Middle frontal gyrus (tissue), 1 donor: ENCODE data around the gene PCBP4.

Source experiments
- DNase-seq: peaks from one replicate; pipeline ENCODE4 v3.0.0-alpha.2; 2015; ENCODE audit warnings: low spot score; ENCODE audit errors: extremely low spot score

The PCBP4 gene

DNA sequence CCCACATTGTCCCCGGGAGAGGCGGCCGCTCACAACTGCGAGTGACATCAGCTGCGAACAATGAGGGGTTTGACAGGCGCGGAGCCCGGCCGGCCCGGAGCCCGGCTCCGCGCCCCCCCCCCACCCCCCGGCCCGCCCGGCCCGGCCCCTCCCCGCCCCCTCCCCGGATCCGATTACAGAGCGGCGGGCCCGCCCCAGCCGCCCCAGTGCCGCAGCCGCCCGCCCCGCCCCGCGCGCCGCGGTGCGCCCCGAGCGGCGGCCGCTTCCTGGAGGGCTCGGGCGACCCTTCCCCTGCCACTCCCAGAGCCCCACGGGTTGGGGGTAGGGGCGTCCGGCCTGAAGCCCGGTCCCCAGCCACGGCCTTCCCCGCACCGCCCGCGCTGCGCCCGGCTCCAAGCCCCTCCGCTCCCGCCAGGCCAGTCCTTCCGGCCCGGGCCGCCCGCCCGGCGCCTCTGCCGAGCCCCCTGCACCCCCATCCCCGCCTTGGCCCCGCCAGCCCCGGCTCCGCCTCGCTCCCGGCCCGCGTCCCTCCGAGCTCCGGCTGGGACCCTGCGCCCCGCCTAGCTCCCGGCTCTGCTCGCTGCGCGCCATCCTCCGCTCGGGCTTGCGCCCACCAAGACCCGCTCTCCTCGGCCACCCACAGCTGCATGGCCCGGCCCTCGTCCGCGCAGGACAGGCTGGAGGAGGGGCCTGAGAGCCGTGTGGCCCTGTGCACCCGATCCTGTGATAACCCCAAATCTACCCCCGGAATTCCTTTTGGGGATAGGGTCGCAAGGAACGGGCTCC is at the start of gene PCBP4:
Gene PCBP4, minus strand, starts transcription at position 71 of the 786 bp plus-strand sequence. CDS start 6,214 bp downstream, outside the sequence.
- peak; percentile 66 for DNase-seq

DNA sequence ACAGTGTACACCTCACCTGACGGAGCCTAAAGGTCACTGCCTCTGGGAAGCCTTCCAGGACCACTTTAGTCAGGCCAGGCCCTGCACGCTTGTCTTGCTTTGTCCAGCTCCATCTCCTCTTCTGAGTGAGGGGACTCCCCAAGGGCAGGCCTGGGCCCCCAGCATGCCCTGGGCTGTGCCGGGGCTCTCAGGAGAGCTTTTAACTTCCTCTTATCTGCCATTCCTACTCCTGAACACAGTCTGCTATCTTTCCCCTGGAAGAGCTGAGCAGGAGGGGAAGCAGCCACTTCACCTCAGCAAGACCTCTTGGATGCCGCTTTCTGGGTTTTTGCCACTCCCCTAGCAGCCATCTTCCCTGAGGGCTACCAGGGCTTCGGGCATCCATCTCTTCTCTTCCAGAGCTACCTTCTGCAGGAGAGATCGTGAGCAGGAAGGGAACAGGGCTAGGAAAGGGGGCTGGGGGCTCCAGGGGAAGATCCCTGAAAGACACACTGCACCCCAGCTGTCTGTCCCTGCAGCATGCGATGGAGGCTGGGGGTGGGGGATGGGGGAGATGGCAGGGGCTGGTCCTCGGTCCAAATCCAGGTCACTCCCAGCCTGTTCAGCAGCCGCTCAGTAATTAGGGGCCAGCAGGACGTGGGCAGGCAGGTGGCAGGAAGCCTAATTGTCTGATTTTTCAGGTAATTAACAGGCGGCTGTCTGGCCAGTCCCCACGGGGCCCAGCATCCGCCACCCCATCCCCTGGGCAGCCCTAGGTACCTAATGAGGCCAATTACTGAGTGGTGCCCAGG is 48.4 kb upstream of the PCBP4 start:
- DNase-seq, result no peak

DNA sequence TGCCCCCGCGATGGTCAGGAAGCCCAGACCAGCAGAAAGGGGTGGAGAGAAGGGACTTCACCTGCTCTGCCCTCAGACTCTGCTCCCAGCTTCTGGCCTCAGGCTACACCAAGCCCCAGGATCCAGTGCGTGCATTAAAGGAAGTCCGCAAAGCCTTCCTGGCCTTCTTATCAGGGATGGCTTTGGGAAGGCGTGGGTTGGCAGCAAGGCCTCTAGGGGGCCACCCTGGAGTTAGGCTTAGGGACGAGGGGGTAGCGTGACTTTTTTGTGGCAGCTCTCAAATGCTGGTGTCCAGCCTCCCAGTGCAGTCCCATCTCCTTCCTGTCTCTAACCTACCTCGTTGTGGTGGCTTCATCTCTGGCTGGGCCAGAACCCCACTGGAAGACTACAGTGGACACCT is 47.4 kb upstream of the PCBP4 start:
- no peak for DNase-seq

DNA sequence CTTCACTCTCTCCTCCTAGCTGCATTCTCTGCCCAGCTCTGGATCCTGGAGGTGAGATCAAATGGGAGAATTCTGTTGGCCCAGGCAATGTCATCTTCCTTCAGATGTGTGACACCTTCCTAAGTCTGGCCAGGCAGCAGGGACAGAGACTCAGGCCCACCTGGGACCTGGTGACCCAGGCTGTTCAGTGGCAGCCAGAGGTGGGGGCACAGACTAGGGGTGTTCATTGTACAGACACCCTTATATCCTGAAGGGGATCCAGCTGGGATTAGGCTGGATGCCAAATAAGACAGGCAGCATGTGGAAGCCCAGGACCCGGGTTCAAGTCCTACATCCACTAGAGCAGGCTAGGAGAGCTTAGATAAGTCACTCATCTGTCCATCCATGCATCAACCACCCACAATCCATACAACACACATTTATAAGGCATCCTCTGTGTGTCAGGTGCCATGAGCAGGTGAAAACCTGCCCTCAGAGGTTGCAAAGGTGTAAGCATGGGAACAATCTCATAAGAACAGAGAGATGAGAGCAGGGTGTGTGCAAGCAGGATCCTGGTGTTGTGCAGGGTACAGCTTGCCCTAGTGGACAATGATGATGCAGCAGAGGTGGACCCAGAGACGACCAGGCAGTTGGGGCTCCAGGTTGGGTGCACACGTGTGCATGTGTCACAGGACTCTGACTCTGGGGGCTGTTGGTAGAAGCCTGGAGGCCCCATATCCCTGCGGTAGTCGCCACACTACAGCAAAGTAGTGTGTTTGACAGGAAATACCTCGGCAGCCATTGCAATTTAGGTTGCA is 46.7 kb upstream of the PCBP4 start:
- no peak for DNase-seq

DNA sequence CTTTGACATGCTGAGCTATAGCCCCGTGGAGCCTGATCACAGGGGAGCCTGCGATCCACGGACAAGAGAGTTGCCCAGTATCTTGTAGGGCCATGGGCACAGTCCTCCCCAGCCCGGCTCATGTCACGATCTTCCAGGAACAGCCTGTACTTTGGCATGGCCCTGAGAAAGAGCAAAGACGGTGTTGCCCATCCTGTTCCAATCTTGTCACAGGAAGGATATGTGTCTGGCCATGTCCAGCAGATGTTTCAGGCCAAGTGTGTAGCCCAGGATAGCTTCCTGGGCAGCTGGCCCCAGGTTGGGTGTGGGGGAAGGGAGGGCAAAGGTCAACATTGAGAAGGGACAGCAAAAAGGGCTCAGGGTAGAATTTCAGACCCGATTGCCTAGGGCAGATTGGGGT is 45.4 kb upstream of the PCBP4 start:
- no peak for DNase-seq

DNA sequence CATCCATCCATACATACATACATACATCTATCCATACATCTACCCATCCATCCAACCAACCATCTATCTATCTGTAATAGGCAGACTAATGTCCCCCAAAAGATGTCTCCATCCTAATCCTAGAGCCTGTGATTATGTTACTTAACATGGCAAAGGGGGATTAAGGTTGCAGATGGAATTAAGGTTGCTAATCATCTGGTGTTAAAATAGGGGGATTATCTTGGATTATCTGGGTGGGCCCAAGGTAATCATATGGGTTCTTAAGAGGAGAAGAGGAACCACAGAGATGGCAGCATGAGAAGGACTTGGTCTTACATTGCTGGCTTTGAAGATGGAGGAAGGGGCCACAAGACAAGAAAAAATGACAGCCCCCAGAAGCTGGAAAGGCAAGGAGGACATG is 43.2 kb upstream of the PCBP4 start:
- no peak for DNase-seq

DNA sequence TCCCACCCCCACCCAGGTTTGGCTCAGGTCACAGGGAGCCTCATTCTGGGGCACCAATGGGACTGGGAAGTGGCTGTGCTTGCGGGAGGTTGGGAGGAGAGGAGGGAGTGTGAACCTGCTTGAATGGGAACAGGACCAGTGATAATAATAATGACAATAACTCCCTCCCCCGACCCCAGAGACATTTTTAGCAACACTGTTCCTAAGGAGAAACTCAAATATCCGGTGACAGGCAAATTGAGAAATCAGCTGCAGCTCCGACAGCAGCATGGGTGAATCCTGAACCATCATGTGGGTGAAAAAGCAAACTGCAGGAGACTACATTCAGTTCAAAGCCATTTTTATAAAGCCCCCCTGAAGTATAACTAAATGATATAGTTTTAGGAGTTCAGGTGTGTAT is 40.0 kb upstream of the PCBP4 start:
- DNase-seq, result no peak

DNA sequence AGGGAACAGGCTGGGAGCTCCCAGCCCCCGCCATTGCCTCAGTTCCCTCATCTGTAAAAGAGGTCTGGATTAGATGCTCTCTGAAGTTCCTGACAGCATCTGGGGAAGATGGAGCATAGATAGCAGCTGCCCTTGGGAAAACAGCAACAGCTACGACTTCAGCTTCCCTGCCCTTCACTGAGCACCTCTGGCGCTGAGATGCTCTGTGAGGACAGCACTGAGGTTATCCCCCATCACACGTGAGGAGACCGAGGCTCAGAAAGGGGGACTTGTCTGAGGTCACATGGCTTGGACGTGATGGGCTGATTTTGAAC is 39.5 kb upstream of the PCBP4 start:
- no peak for DNase-seq

DNA sequence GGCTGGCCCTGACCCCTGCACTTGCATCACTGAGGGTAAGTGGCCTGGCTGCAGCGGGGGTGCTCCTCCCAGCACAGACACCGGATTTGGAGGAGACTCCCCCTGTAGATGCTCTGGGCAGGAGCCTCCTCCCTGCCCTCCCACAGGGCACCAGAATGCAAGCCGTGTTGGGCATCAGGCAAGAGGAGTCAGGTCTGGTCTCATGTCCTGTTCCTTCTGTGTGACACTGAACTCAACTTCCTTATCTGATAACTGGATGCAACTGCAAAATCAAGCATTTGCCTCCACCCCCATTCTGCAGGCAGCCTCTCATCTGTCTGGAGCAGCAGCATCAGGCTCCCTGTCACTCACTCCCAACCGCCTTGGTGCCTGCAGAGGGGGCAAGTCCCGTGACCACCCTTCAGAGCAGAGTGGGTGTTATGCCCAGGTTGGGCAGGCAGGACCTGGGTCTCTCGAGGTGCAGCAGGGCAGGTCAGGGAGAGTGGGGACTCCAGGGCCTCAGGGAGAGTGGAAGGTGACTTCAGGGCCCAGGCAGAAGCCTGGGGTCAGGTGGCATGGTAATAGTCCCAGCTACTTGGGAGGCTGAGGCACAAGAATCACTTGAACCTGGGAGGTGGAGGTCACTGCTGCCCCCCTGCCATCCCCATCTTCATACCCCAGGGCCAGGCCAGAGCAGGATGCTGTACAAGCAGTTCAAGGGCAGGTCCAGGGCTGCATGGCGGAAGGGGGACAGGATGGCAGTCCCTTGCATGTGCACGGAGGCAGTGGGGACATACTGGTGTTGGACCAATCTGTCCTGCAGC is 39.0 kb upstream of the PCBP4 start:
- no peak for DNase-seq

DNA sequence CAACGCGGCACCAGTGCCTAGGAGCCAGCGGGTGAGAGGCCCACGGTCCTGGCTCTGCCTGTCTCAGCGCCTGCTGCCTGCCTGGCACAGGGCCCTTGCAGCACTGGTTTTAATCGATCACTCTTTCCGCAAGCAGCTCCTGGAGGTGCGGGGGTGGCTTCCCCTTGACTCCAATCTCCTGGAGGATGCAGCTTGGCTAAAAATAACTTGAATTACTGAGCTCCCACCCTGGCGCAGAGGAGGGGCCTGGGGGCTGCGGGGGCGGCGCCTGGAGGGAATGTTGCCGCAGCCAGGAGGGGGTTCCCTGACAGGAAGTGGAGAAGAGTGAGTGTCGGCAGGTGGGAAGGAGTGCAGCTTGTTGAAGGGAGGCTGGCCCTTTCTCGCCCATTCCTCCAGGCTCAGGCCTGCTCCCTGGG is 38.3 kb upstream of the PCBP4 start:
- DNase-seq, result peak; percentile 36

DNA sequence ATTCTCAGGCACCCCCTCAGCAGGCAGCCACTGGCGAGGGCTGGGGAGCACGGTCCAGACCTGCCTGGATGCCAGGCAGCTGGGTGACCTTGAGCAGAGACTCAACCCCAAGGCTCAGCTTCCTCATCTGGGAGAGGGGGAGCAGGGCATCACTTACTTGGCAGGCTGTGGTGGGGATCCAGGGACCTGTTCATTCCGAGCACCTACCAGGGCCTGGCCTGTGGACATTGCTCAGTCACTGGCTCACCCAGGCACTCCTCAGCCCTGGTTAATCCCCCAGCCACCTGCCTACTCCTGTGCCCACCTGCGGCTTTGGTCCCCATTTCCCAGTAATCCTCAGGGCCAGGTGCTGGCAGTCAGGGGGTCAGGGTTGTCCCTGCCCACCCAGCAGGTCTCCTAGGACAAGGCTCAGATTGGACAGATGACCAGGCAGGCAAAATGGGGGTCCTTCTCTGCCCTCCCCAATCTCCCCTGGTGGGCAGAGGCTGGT is 37.7 kb upstream of the PCBP4 start:
- DNase-seq, result no peak

DNA sequence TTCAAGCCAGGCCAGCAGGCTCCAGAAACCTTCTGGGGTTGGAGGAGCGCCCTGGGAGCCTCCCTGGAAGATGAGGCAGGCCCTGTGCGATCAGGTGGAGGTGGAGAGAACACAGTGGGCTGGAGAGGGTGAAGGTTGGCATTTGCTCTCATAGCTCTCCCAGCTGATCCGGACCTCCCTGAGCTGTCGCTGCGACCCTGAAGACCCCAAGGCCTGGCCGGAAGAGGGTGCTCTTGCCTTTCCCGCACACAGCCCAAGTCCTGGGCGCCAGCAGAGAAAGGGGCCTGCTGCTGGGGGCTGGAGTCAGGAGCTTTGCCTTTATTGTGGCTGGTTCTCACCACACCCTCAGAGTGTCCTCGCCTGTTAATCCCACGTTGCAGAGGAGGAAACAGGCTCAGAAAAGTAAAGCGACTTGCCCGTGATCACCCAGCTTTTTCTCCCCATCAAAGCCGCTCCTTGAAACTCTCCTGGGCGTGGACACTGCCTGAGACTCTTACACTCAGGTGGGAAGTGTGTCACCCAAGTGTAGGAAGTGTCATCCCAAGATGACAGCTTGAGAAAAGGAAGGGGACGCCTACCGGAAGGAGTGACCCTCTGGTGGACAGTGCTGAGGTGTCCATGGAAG is 37.0 kb upstream of the PCBP4 start:
- DNase-seq, result no peak

DNA sequence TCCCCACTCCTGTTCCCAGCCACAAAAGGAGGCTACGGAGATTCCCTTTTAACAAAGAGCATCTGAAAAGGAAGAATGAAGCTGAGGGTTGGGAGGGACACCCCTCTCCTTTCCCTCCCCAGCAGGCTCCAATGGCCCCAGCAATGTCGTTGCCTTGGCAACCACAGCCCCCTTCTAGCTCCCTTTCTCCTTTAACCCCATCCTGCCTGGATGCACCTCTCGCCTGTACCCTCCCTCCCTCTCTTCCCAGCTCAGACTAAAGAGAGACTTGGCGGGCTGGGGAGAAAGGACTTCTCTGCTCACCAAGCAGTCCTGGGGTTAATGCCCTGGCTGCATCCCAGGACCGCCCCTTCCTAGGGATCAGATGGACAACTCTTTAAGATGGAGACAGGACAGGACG is 35.5 kb upstream of the PCBP4 start:
- no peak for DNase-seq

DNA sequence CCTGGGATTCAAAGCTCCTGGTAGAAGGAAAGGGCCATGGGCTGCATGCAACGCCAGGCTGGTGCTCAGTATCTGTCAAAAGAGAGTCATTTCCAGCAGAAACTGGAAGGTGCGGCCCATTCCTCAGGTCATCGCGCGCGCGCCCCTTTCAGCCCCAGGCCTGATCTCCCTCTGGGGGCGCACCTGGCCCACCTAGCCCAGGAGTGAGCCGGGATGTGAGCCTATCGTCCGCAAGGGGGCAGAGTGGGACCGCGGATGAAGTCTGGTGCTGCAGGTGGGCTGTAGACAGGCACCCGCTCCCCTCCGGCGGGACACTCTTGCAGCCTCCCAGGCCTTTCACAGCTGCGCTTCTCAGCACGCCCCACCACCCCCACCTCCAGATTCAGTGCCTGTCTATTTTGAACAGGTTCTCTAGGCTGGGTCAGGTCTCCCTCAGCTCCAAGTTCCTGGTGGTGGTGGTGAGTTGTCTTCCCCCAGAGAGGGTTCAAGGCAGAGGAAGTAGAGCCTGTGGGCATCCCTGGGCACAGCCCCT is 34.3 kb upstream of the PCBP4 start:
- no peak for DNase-seq

DNA sequence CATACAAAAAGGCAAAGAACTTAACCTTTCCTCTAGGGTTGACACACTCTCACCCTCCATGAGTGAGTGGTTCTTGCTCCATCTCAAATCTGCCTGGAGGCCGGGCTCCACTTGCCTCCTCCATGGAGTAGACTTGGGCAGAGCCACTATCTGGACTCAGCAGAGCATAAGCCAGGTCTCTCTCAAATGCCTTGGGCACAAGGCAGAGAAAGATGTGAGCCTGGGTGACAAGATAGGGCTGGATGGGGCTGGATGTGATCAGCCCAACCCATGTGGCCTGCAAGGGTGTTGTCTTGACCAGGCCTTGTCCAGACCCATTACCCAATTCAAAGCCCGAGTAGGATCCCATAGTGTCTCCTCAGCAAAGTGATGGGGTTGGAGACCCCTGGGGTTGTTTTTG is 32.6 kb upstream of the PCBP4 start:
- no peak for DNase-seq

DNA sequence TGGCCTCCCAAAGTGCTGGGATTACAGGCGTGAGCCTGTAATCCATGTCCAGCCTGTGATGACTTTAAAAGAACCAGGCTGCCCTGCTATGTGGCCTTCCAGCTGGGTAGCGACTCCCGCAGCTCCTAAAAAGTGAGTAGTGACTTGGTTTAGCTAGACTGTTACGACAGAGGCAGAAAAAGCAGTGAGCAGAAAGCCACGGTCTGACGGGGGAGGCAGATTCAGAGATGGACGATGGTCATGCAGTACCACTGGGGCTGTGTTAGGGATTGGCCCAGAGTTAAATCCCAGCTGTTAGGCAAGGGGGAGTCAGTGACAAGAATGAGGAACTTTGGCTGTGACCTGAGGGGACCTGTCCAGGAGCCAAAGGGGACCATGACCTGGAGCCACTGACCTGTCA is 31.5 kb upstream of the PCBP4 start:
- DNase-seq, result no peak

DNA sequence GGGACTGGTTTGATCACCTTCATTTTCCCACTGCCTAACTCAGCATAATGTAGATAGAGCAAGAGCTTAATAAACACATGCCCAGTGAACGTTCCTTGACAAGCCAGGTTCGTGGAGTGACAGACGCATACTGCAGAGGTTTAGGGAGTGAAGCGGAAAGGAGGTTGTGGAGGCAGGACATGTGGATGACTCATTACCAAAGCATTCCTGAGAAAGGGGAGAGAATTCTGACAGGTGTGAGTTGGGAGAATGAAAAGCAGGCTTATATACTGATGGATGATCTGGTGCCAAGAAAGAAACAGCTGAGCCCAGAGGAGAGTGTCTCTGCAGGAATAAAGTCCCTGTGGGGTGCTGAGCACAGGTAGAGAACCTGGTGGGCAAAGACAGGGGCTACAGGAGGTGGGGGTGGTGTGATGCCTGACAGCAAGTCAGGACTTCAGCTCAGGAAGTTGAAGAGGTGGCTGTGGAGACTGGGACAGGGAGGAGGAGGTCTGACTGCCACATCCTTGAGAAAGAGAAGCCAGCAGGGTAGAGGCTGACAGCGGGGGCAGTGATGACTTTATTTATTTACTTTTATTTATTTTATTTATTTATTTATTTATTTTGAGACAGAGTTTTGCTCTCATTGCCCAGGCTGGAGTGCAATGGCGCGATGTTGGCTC is 30.8 kb upstream of the PCBP4 start:
- DNase-seq, result no peak

DNA sequence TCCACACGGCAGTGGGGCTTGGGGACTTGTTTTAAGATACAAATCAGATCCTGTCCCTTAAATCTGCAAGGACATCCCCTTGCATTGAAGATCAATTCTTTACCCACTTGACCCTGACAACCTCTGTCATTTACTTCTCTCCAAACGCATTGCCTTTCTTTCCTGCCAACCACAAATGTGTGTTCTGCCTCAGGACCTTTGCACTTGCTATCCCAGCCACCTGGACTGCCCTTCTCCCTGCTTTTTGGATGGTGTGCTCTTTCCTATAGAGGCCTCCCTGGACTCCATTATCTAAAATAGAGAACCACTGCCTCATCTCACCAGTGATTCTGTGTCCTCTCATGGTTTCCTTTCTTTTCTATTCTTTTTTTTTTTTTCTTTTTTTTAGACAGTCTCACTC is 29.9 kb upstream of the PCBP4 start:
- no peak for DNase-seq

DNA sequence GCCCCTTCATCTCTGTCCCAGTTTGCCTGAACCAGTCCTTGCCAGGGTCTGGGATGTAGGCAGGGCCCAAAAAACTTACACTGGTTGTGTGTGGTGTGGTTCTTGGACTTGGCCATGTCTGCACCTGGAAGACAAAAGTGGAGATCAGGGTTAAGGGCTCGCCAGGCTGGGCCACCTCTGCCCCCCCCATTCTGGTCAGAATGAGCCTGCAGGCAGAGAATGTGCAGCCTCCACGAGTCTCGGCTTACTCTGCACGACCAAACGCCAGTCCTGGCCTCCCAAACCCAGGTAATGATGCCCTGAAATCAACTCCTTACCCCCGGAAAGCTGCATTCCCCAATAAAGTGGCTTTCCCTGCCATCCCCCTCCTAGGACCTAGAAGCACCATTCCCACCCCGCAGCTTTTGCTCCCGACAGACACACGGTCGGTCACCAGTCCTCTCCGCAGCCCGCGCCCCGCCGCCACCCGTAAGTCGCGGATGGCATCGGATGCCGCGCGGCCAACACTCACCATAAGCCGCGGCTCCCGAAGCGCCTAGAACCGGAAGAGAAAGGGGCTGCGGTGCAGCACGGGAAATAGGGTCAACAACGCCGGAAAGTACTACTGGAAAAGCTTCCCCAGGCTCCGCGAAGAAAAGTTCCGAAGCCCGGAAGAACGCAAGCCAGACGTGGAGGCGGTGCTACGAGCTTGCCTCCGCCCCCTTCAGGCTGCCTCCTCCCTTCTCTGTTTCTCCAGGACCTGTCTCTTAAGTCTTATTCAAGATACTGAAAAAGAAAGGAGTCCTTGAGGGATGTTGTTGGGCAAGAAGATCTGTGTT is 28.3 kb upstream of the PCBP4 start, which contains the start of gene RPL29:
Gene RPL29, minus strand, starts transcription at position 550 of the 818 bp plus-strand sequence. Its CDS starts 434 bp downstream, at position 116.
- DNase-seq, result peak; percentile 89
